GM06990 (cell line): ENCODE measurements around the gene PITX1.

Experiments
- DNase-seq: peaks from one replicate; pipeline ENCODE4 v3.0.0-alpha.2; 2011; ENCODE audit not compliant: insufficient read length; ENCODE audit errors: extremely low read depth
- H3K27me3 ChIP-seq: replicated peaks from 2 replicates; pipeline ENCODE4 v1.6.0; 2011; ENCODE audit warnings: low read length; ENCODE audit not compliant: control insufficient read depth, insufficient read depth
- H3K36me3 ChIP-seq: 2 replicates; pipeline ENCODE4 v1.5.1; 2011; ENCODE audit warnings: low read length; ENCODE audit not compliant: control insufficient read depth, insufficient read depth
- H3K4me3 ChIP-seq: replicated peaks from 2 replicates; pipeline ENCODE4 v1.5.1; 2011; ENCODE audit warnings: low read depth, mild to moderate bottlenecking, control low read depth, low read length
- TF ChIP-seq, protein P1 (sequence below): IDR thresholded peaks from 2 replicates; pipeline ENCODE4 v1.5.1; 2011; ENCODE audit warnings: low read length, control low read depth, mild to moderate bottlenecking, inconsistent platforms; ENCODE audit not compliant: insufficient read depth, poor library complexity, severe bottlenecking

PITX1 gene

DNA sequence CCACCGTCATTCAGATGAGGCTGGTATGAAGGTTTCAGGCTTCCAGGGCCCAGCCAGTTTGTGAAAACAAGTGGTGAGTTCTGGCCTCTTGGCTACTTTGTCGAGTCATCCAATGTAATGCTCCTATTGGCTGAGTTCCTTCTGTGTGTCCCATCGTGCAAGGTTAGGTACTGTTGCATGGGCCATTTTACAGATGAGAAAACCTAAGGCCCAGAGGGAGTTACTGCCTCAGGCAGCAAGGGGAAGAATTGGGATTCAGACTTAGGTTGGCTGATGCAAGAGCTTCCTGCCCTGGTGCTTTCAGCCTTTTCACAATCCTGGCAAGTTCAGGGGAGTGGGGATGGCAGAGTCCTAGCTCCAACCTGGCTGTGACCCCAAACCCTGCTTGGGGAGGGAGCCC lies 17.4 kb upstream of the PITX1 start:
- TF ChIP-seq, protein P1, sequence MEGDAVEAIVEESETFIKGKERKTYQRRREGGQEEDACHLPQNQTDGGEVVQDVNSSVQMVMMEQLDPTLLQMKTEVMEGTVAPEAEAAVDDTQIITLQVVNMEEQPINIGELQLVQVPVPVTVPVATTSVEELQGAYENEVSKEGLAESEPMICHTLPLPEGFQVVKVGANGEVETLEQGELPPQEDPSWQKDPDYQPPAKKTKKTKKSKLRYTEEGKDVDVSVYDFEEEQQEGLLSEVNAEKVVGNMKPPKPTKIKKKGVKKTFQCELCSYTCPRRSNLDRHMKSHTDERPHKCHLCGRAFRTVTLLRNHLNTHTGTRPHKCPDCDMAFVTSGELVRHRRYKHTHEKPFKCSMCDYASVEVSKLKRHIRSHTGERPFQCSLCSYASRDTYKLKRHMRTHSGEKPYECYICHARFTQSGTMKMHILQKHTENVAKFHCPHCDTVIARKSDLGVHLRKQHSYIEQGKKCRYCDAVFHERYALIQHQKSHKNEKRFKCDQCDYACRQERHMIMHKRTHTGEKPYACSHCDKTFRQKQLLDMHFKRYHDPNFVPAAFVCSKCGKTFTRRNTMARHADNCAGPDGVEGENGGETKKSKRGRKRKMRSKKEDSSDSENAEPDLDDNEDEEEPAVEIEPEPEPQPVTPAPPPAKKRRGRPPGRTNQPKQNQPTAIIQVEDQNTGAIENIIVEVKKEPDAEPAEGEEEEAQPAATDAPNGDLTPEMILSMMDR: no peak
- no peaks in the 10 kb centered on the region for H3K36me3 ChIP-seq
- no peak overlapping the region for H3K4me3 ChIP-seq
- H3K27me3 ChIP-seq: no peaks in the 10 kb centered on the region
- no peak for DNase-seq

DNA sequence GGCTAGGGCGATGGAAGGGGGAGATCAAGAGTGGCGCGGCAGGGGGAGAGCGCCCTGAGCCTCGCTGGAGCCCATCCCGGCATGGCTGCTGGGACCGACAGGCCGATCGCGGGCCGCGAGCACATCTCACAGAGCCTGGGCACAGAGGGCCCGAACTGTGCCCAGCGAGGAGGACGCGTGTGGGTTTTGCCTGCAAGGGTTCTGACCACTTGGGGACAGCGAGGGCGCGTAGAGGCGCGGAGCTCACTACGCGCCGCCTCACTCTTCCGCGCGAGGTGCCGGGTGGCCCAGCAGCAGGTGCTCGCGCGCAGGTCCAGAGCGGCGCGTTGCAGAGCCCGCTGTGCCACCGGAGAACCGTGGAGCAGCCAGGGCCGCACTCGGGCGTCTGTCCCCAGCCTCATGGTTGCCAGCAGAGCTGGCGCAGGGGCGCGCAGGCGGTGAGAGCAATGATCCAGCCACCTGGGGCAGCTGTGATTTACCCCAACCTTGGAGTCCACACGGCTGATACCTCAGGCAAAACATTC lies 16.3 kb upstream of the PITX1 start:
- no peak for DNase-seq
- TF ChIP-seq, protein P1: no peak
- Histone ChIP-seq H3K4me3 (no peak overlapping the region), H3K36me3 (no peaks in the 10 kb centered on the region), H3K27me3 (no peaks in the 10 kb centered on the region)

DNA sequence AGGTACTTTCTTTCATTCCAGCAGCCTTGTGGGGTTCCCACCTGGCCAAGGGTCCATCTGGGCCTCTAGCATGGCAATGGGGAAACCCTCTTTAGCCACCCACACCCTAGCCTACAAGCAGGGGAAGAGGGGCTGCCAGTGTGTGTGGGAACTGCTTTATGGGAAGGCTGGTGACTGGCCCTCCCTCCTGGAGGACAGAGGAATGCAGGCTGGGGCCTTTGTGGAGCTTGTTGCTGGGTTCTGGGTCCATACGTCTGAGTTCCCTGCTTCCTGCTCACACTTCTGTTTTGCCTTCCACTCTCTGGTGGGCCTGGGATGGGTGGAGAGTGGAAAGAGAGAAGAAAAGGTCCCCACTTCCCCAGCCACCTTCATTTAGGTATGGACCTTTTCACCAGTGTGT lies 14.9 kb upstream of the PITX1 start:
- H3K4me3 ChIP-seq: no peak overlapping the region
- no peaks in the 10 kb centered on the region for H3K36me3 ChIP-seq
- H3K27me3 ChIP-seq: no peaks in the 10 kb centered on the region
- no peak for DNase-seq
- TF ChIP-seq, protein P1: no peak

DNA sequence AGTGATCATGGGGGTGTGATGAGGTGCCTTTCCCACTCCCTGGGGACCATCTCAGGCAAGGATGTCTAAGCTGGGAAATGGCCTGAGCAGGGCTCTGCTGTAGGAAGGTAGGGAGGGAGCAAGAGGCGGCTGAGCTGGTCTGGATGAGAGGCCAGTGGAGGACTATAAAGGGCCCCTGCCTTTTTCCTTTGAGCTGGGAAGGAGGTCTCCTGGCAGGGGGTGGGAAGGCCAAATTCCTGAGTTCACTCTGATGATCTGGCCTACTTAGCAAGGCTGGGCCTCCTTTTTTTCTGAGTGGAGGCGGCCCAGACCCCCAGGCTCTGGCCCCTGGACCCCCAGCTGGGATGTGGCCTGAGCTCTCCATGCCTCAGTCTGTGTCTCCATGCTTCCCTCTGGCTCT lies 14.3 kb upstream of the PITX1 start:
- DNase-seq: no peak
- TF ChIP-seq, protein P1: no peak
- no peak overlapping the region for H3K4me3 ChIP-seq
- no peaks in the 10 kb centered on the region; the same call in 1 of the 2 replicates for H3K27me3 ChIP-seq
- no peaks in the 10 kb centered on the region for H3K36me3 ChIP-seq

DNA sequence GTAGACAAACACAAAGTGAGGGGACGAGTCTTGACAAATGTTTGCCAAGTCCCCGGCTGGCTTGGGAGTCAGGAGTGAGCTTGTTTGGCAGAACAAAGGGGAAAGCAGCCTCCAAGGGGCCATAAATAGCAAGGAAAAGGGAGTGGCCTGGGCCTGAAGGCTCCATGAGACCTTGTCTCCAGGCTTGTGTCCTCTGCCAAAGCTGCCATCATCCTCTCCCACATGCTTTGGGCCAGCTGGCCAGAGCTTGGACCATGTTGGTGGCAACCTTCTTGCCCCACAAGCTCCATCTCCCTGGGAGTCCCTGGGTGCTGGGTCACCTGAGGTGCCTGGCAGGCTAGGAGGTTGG lies 13.3 kb upstream of the PITX1 start:
- no peaks in the 10 kb centered on the region for H3K36me3 ChIP-seq
- no peak overlapping the region for H3K4me3 ChIP-seq
- H3K27me3 ChIP-seq: no peaks in the 10 kb centered on the region; the same call in 1 of the 2 replicates
- no peak for DNase-seq
- TF ChIP-seq, protein P1: no peak
